ENCODE measurements around the gene KARS1. TPM values are rescaled to one million over a fixed set of nuclear protein-coding genes. Genes with fewer than 3 reads are reported as not detected.

Gene KARS1
- total RNA-seq, 1 experiment from 2014 or later, result 196 TPM

DNA sequence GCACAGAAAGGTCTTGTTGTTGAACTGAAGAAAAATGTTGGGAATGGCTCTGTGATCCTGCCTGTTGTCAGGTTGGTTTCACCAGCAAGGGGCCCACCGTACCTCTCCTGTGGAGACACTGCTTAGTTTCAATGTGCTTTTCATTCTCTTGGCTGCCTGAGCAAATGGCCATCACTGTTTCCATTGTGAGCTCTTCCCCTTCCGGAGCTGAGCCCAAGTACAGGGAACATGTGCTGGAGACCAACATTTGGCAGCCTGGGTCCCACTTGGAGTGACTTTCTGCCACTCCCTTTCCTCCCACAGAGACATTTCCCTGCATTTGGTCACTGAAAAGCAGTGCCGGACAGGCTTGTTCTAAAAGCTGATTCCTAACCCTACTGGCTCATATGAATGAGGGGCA is 58.2 kb downstream of the KARS1 start:
- no peaks in the 10 kb centered on the region for H3K27me3 ChIP-seq (ENCODE audit: insufficient read depth, low read length)
- H3K36me3 ChIP-seq (ENCODE audit: control insufficient read depth in 1 of 2, insufficient read depth in 2 of 2, low read length in 2 of 2), result peaks cover 0 to 2% of the 10 kb centered on the region in 2 experiments; a peak in 1 of 4 replicates
- ChIA-PET CTCF (no interaction called here), RAD21 (ENCODE audit: low non-redundant PET in 1 of 2, low total read pairs in 2 of 2, uncharacterized antibody in 2 of 2, unreplicated experiment in 2 of 2) (no interaction called here), POLR2A (no interaction called here)
- DNase-seq (ENCODE audit: low read depth, low spot score) (no peak), ATAC-seq (no peak)
- no peaks in the 10 kb centered on the region for H3K9me2 ChIP-seq (ENCODE audit: insufficient read depth)
- H2AFZ ChIP-seq (ENCODE audit: low read depth, low read length, poor library complexity, severe bottlenecking), result no peak overlapping the region
- no peaks in the 10 kb centered on the region for H3K9me3 ChIP-seq (ENCODE audit: control insufficient read depth in 1 of 2, insufficient read depth in 1 of 2, low read depth in 1 of 2, low read length in 2 of 2)
- peaks cover 0 to 5% of the 10 kb centered on the region in 2 experiments; a peak in 1 of 4 replicates for H3K4me1 ChIP-seq (ENCODE audit: control insufficient read depth in 1 of 2, insufficient read depth in 2 of 2, low read length in 2 of 2)
- no peak overlapping the region for H3K4me3 ChIP-seq (replicated peaks in 1 of 2; ENCODE audit: low read depth in 1 of 2, low read length in 2 of 2)
- no TSS peak for BruUV-seq (replicated peaks)
- intact Hi-C loops (cut with micrococcal nuclease), result no loop called here
- no peaks in the 10 kb centered on the region for H4K20me1 ChIP-seq (ENCODE audit: insufficient read depth)
- H3K27ac ChIP-seq (ENCODE audit: low read depth, low read length), result no peak overlapping the region
- no peak for TF ChIP-seq JUND (IDR thresholded peaks at IDR 0.05)
- no peak for TF ChIP-seq CBX3 (IDR thresholded peaks at IDR 0.05; ENCODE audit: low read depth)
- TF ChIP-seq ZNF274 (IDR thresholded peaks at IDR 0.05; ENCODE audit: low read depth, low read length), result no peak
- no peak for TF ChIP-seq POLR2A (IDR thresholded peaks at IDR 0.05; ENCODE audit: borderline replicate concordance, extremely low read depth, insufficient read depth, insufficient read length)
- TF ChIP-seq, protein P1, sequence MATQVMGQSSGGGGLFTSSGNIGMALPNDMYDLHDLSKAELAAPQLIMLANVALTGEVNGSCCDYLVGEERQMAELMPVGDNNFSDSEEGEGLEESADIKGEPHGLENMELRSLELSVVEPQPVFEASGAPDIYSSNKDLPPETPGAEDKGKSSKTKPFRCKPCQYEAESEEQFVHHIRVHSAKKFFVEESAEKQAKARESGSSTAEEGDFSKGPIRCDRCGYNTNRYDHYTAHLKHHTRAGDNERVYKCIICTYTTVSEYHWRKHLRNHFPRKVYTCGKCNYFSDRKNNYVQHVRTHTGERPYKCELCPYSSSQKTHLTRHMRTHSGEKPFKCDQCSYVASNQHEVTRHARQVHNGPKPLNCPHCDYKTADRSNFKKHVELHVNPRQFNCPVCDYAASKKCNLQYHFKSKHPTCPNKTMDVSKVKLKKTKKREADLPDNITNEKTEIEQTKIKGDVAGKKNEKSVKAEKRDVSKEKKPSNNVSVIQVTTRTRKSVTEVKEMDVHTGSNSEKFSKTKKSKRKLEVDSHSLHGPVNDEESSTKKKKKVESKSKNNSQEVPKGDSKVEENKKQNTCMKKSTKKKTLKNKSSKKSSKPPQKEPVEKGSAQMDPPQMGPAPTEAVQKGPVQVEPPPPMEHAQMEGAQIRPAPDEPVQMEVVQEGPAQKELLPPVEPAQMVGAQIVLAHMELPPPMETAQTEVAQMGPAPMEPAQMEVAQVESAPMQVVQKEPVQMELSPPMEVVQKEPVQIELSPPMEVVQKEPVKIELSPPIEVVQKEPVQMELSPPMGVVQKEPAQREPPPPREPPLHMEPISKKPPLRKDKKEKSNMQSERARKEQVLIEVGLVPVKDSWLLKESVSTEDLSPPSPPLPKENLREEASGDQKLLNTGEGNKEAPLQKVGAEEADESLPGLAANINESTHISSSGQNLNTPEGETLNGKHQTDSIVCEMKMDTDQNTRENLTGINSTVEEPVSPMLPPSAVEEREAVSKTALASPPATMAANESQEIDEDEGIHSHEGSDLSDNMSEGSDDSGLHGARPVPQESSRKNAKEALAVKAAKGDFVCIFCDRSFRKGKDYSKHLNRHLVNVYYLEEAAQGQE (IDR thresholded peaks at IDR 0.05; ENCODE audit: low read depth), result no peak
- no peak for TF ChIP-seq ELF1 (IDR thresholded peaks at IDR 0.05; ENCODE audit: borderline replicate concordance, low read depth)
- no peak overlapping the region for H3K9ac ChIP-seq (ENCODE audit: low read length)
- H3K4me2 ChIP-seq (ENCODE audit: low read length), result no peak overlapping the region
- no peaks in the 10 kb centered on the region for H3K79me2 ChIP-seq (ENCODE audit: insufficient read depth, low read length)

GRCh38 chr16:75588716-75589115 is 58.7 kb downstream of the KARS1 start:
- Histone ChIP-seq H4K20me1 (ENCODE audit: insufficient read depth) (no peaks in the 10 kb centered on the region), H3K4me1 (ENCODE audit: control insufficient read depth in 1 of 2, insufficient read depth in 2 of 2, low read length in 2 of 2) (no peaks in the 10 kb centered on the region), H3K36me3 (ENCODE audit: control insufficient read depth in 1 of 2, insufficient read depth in 2 of 2, low read length in 2 of 2) (no peaks in the 10 kb centered on the region), H3K9me3 (ENCODE audit: control insufficient read depth in 1 of 2, insufficient read depth in 1 of 2, low read depth in 1 of 2, low read length in 2 of 2) (no peaks in the 10 kb centered on the region), H3K27me3 (ENCODE audit: insufficient read depth, low read length) (no peaks in the 10 kb centered on the region), H3K9ac (ENCODE audit: low read length) (no peak overlapping the region), H3K27ac (ENCODE audit: low read depth, low read length) (no peak overlapping the region), H3K79me2 (ENCODE audit: insufficient read depth, low read length) (no peaks in the 10 kb centered on the region), H2AFZ (ENCODE audit: low read depth, low read length, poor library complexity, severe bottlenecking) (no peak overlapping the region), H3K9me2 (ENCODE audit: insufficient read depth) (no peaks in the 10 kb centered on the region), H3K4me2 (ENCODE audit: low read length) (no peak overlapping the region), H3K4me3 (replicated peaks in 1 of 2; ENCODE audit: low read depth in 1 of 2, low read length in 2 of 2) (no peak overlapping the region)
- no TSS peak for BruUV-seq (replicated peaks)
- DNase-seq (ENCODE audit: low read depth, low spot score), result no peak
- ChIA-PET CTCF (no interaction called here), RAD21 (ENCODE audit: low non-redundant PET in 1 of 2, low total read pairs in 2 of 2, uncharacterized antibody in 2 of 2, unreplicated experiment in 2 of 2) (no interaction called here), POLR2A (no interaction called here)
- no peak for TF ChIP-seq TCF7L2 (IDR thresholded peaks at IDR 0.05; ENCODE audit: borderline replicate concordance, extremely low read depth, insufficient read depth, insufficient read length)
- TF ChIP-seq, protein P2, sequence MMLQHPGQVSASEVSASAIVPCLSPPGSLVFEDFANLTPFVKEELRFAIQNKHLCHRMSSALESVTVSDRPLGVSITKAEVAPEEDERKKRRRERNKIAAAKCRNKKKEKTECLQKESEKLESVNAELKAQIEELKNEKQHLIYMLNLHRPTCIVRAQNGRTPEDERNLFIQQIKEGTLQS (IDR thresholded peaks at IDR 0.05), result no peak
- TF ChIP-seq EZH2 (IDR thresholded peaks at IDR 0.05), result no peak
- TF ChIP-seq JUND (IDR thresholded peaks at IDR 0.05), result no peak
- TF ChIP-seq MAX (IDR thresholded peaks at IDR 0.05), result no peak
- ATAC-seq, result no peak
- intact Hi-C loops (cut with micrococcal nuclease), result no loop called here

Data from HCT116 (cell line).